GM21786 (cell line): ENCODE results near the gene MPG.

Experiments
- ATAC-seq: cut with Tn5 transposase; IDR thresholded peaks from one replicate; pipeline ENCODE4 v1.9.1; 2021; ENCODE audit not compliant: unreplicated experiment

MPG gene

DNA sequence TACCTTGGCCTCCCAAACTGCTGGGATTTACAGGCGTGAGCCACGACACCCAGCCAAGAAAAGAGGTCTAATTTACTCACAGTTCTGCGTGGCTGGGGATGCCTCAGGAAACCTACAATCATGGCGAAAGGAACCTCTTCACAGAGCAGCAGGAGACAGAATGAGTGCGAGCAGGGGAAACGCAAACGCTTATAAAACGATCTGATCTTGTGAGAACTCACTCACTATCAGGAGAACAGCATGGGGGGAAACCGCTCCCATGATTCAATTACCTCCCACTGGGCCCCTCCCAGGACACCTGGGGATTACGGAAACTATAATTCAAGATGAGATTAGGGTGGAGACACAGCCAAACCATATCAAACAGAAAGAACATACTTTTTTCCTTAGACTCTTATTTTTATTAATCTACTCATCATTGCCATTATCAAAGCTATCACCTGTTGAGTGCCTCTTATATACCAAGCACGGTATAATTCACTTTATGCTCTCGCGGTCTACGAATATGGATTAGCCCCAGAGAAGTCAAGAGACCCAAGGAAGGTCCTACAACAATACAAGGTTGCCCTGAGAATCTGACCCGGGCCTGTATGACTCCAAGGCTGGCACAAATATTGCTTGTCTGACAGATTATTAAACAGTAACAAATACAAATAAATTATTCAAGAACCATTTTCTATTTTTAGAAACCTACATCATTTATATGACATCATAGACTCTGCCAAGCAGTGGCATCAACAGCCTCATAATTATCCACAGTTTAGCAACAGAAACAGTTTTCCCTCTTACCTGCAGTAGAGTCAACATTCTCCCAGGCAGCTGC lies 27.0 kb upstream of the MPG start:
- no peak for ATAC-seq

DNA sequence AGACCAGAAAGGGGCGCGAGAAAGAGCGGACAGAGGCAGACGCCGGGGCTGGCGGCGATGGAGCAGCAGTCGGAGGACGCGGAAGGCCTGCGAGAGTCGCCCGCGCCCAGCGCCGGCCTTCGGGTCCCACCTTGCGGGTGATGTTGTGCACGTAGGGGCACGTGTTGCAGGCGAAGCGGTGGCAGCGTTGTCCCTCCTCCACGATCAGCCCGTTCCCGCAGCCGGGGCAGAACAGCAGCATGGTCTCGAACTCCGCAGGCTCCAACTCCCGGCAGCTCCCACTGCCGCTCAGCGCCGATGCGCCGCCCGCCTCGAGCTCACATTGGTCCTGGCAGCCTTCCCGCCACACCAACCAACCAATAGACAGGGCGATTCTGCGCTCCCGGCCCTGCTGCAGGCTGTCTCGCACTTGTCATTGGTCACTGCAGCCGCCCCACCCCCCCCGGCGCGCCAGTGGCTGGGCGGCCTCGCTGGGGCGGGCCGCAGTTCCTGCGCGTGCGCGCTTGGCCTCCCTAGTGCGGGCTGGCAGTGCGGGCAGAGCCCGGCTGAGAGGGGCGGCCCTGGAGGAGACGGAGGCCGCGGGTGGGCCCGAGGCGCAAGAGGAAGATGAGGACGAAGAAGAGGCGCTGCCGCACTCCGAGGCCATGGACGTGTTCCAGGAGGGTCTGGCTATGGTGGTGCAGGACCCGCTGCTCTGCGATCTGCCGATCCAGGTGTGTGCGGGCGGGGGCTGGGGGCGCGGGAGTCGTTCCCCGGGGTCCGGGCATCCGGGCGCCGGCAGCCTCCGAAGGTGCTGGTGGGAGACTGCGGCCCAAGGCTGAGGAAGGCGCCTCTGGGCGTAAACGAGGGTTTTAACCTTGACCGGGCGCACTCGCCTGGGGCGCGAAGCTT lies 24.4 kb upstream of the MPG start, which contains the start of the genes POLR3K and SNRNP25:
TSS of gene POLR3K (minus strand) at position 263 of the 891 bp plus-strand sequence. CDS start at position 241, 22 bp downstream.
TSS of gene SNRNP25 (plus strand) at position 483 of the 891 bp plus-strand sequence. CDS start at position 672, 189 bp downstream.
- peak; percentile 94 for ATAC-seq

DNA sequence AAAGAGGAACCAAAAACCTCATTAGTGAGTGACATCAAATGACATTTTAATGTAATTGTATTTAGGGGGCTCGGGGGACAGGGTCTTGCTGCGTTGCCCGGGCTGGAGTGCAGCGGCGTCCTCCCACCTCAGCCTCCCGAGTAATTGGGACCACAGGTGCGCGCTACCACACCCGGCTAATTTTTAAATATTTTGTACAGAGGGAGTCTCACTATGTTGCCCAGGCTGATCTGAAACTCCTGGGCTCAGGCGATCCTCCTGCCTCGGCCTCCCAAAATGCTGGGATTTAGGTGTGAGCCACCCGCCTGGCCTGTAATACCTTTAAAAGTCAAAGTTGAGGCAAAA lies 23.8 kb upstream of the MPG start:
- ATAC-seq = no peak

DNA sequence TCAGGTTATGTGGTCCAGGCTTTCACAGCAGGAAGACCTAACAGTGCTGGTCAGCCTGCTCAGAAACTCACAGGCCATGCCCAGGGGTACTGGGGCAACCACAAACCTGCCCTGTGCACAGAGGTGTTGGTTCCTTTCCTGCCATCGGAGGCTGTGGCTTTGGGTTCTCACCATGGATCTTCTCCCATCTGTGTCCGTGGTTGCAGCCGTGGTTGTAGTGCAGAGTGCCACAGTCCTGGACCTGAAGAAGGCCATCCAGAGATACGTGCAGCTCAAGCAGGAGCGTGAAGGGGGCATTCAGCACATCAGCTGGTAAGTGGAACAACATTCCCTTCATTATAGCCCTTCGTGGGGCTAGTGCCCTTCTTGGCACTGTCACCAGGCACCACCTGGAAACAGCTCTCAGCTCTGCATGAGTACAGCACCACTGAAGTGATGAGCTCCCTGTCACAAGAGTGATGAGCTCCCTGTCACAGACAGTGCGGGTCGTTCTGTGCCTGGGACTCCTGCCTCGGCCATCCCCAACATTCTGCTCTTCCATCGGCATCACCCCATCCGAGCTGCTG lies 22.4 kb upstream of the MPG start:
- no peak for ATAC-seq

DNA sequence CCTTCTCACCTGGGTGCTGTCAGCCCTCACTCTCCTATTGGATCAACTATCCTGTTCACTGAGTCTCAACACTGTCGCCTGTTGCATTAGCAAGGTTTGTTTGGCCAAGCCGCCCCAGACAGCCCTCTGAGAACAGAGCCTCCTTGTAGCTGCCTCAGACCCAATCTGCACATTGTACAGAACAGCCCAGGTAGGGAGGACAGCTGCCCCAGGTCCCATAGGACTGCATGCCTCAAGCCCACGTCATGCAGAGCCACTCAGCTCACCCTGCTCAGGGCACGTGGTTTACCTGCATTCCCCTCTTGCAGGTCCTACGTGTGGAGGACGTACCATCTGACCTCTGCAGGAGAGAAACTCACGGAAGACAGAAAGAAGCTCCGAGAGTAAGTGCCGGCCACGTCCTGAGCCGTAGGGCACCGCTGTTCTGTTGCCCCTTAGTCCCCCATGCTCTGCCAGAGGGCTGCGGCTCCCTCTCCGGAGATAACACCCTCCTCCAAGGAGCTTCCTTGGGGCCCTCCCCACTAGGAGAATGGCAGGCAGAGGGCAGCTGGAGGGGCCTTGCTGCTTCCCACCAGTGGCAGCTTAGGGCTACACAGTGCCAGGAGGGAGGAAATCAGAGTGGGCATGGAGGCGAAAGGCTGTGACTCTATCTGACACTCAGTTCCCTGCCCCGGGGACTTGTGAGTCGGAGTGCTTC lies 21.6 kb upstream of the MPG start:
- ATAC-seq = no peak

DNA sequence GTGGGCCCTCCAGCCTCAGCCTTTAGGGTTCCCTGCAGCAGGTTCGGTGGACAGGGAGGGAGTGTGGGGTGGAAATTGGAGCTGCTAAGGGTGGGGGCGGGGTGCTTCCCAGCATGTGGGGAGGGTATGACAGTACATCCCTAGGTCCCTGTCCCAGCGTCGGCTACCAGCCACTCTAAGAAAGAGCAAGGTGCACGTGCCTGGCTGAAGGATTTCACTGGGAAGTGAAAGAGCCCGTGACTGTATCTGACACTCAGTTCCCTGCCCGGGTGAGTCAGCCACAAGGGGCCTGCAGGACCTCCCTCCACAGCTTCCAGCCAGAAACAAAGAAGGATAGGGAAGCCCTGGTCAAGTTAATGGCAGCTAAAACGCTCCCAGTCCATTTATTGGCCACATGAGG lies 20.3 kb upstream of the MPG start:
- ATAC-seq = no peak

DNA sequence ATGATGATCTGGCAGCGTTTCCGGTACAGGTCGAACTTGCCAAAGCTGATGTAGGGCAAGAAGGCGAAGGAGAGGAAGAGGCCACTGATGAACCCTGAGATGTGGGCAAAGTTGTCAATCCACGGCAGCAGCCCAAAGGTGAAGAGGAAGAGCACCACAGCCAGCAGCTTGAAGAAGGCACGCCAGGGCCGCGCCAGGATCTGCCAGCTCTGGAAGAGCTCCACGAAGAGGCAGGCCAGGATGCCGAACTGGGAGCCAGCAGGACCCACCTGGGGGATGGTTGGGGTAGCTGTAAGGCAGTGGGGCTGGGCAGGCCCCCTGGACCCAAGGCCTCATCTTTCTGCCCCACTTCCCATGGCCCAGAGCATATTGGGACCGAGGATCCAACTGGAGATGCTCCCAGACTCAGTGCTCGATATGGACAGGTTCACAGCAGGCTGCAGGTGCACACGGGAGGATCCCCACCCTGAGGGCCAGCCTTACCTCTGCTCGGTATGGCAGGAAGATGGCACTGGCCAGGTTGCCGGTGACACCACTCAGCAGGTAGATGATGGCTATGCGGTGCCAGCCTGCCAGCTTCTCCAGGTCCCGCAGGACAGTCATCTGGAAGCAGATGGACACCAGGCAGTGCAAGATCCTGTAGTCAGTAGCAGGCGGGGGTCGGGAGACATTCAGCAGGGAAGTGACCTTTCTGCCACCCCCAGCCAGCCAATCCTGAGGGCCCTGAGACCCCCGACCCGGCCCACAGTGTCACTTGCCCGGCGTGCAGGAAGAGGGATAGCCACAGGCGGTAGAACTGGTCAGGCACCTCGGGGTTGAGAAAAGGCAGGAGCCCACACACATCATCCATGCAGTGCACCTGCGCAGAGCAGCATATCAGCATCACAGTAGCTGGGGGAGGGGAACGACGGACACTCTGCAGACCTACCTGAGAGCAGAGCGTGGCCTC lies 19.3 kb upstream of the MPG start:
- no peak for ATAC-seq

DNA sequence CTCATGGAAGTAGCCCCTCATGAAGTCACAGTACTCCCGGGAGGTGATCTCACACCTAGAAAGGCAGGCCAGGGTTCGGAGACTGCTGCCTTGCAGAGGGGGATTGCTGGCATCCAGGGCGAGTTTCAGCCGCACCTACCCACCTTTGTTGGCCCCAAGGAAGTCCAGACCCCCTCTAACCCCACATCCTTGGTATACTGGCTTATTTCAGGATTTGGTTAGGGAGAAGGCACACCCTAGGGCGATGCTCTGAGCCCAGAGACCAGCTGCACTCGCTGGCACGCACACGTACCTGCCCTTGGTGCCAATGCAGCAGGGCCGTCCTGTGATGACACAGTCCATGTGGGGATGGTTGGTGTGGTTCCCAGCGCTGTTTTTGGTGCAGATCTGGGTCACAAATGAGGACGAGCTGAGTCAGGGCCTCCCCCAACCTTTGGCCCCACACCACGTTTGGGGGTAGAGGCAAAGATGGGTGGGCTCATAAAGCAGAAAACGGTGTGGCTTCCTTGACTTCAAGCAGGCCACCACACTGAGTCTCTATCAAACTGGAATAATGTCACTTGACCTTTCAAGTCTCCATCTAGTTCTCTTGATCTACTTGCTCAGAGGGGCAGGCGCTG lies 18.5 kb upstream of the MPG start:
- no peak for ATAC-seq

DNA sequence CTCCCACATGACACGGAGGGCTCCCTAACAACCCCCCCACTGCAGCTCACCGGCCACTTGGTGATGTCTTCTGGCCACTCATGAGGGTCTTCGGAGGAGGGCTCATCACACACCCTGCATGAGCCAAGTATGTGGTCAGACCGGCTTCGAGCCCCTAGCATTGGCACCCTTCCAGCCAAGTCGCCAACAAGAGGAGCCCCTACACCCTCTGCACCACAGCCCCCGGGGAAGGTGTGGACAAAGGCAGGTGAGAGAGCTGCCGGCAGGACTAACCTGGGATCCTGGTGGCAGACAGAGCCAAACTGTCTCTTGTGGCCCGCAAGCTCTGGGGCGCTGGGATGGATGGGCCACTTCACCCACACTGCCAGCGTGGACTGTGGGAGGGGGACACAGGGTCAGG lies 17.9 kb upstream of the MPG start:
- ATAC-seq = no peak

DNA sequence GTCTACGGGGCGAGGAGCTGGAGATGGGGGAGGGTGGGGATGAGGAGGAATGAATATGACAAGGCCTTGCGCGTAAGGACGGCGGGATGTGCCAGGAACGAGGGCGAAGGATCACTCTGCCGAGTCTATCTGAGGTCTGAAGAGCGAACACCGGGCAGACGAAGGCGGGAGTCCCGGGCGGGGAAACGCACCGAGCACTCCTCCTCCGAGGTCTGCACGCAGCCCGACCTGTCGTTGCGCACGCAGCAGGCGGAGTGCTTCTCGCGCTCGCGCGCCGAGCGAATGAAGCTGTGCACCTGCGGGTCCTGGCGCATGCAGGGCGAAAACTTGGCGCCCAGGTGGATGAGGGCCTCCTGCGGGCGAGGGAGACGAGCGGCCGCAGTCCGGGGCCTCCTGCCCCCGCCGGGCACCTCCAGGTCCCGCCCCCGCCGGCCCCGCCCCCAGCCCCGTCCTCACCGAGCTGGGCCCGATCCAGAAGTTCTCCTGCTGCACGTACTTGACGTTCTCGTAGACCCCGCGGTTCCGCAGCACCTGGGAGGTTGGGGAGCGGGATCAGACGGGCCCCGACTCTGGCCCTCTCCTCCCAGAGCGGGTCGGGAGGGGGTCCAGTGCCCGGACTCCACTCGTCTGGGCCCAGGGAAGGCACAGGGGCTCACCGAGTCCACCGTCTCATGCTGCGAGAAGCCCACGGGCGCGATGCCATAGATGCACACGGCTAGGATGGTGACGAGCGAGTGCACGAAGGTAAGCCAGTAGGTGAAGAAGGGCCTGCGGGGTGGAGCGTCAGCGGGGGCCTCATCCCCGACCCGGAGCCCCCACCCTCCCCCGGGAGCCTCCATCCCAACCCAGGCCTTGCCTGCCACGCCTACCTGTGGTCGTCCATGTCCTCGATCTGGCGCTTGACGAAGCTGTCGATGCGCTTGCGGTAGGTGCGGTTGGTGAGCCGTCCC lies 16.8 kb upstream of the MPG start:
- no peak for ATAC-seq

DNA sequence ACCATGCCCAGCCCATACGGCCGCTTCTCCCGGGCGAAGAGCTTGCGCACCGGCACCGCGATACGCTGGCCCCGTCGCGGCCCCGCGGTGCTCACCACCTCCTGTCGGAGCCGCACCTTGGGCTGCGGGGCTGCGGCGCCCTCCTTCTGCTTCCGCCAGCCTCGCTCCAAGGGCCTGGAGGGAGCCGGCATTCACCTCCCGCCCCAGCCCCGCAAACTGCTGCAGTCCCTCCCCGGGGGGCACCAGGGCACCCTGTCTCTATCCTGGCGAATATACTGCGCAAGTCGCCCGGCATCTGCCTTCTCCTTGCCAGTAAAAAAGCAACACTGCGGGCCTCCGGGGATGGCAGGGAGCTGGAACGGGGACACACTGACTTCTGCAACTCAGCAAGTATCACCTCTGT lies 16.1 kb upstream of the MPG start:
- no peak for ATAC-seq

DNA sequence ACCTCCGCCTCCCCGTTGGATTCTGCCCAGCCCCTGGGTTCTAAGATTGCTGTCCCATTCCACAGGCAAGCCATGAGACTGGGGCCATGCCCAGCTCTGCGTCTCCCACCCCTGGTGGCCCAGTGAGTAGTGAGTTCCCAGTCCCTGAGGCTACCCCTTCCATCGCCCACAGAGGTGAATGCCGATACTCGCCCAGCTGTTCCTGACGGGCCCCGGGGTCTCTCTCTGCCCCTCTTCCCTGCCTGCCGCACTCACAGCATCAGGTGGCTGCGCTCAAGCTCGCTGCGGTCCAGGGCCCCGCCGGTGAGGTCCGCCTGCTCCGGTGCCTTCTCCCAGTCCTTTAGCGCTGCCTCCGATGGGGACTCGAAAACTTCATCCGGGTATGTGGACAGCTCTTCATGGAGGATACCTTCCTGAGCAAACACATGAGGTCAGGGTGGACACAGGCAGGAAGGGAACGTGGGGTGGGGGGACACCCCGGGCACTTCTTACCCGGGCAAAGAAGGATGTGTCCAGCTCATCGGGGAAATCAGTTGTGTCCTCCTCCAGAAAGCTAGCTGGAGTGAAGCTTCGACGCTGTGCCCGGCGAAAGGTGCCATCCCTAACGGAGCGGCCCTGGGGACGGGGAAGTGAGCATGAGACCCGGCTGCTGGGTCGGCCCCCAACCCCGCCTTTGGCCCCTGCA lies 15.6 kb upstream of the MPG start:
- no peak for ATAC-seq

DNA sequence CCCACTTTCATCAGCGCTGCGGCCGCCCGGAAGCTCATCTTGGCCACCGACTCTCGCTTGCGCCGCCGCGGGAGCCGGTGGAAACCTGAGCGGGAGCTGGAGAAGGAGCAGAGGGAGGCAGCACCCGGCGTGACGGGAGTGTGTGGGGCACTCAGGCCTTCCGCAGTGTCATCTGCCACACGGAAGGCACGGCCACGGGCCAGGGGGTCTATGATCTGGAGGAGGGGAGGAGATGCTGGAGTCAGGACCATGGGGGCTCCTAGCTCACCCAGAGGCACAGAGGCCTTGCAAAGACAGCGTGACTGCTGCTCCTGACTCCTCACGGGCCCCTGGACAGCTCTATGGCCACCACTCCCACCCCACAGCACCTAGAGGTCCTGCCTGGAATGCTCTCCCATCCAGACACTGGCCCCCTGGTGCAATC lies 15.0 kb upstream of the MPG start:
- no peak for ATAC-seq

DNA sequence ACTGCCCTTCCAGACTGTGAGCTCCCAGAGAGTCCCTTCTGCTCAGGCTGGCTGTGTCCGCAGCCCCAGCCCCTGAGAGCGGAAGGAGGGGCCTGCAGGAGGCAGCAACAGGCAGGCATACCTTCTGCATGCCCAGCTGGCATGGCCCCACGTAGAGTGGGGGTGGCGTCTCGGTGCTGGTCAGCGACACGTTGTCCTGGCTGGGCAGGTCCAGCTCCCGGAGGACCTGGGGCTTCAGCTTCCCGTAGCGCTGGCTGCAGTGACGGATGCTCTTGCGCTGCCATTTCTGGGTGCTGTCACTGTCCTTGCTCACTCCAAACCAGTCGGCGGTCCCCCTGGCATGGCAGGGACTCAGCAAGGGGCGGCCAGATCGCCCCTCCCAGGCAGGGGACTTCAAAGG lies 14.6 kb upstream of the MPG start:
- no peak for ATAC-seq

DNA sequence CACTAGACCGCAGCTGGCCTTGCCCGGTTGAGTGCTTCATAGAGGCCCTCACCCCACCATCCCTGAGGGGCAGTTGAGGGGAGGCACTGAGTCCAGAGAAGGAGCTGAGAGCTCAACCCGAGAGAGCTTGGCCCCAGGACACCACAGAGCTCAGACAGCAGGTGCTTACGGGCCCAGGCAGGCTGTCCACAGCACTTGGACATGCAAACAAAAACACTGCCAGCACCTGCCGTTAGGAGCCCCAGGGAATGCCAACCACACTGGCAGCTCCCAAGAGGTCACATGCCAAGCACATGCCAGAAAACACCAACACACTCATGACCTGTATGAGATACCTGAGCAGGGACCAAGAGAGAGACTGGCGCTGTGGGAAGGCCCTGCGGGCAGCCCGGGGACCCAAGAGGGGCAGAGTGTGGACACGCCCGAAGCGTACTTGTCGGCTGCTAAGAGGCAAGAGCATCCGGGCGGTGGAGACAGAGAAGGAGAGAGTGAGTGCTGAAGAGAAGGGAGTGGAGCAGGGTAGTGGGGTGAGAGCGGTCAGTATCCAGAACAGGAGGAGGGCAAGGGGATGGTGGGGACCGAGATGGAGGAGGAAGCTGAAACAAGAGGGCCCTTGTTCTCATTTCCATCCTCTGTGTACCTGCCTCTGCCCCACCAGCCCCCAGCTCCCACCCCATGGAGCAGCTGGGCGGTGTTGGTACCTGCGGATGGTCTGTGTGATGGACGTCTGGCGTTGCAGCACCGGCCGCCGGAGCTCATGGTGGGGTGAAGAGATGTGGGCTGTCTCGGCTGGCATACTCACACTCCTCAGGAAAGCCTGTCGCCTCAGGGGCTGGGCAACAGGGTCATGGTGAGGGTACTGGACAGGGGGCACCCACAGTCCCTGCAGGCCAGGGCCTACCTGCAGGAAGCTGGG lies 13.8 kb upstream of the MPG start:
- ATAC-seq = no peak

DNA sequence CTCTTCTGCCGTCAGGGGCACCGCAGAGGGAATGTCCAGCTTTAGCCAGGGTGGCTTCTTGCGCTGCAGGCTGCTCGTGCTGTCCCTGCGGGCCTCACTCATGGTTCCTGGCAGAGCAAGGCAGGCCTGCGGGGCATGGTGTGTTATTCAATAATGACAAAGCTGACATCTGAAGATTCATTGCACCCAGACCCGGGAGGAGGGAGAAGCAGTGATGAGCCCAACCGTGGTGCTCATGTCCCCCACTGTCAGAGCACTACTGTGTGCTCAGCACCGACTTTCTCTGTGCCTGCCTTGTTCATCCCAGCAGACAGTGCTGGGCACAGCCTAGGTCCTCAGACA lies 13.1 kb upstream of the MPG start:
- no peak for ATAC-seq

DNA sequence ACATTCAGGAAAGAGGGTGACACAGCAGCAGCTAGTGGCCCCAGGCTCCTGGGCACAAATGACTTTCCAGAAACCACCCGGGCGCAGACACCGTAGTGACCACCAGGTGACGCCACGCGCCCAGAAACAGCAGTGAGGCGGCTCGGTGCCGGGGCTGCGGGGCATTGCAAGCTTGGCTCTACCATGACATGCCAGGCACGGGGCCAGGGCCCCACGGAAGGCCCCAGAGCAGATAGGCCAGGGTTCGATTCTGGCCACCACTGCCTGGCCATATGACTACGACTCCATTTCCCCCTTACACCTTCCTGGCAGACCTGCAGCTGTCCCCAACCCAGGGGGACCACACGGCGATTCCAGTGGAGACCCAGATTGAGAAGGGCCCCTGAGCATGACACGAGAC lies 12.3 kb upstream of the MPG start:
- ATAC-seq = no peak
